GM21423 (cell line): ENCODE data around the gene PCSK4.

ENCODE experiments used
- ATAC-seq: cut with Tn5 transposase; IDR thresholded peaks from one replicate; pipeline ENCODE4 v1.9.1; 2021; ENCODE audit warnings: mild to moderate bottlenecking, moderate library complexity; ENCODE audit not compliant: unreplicated experiment

Gene PCSK4

DNA sequence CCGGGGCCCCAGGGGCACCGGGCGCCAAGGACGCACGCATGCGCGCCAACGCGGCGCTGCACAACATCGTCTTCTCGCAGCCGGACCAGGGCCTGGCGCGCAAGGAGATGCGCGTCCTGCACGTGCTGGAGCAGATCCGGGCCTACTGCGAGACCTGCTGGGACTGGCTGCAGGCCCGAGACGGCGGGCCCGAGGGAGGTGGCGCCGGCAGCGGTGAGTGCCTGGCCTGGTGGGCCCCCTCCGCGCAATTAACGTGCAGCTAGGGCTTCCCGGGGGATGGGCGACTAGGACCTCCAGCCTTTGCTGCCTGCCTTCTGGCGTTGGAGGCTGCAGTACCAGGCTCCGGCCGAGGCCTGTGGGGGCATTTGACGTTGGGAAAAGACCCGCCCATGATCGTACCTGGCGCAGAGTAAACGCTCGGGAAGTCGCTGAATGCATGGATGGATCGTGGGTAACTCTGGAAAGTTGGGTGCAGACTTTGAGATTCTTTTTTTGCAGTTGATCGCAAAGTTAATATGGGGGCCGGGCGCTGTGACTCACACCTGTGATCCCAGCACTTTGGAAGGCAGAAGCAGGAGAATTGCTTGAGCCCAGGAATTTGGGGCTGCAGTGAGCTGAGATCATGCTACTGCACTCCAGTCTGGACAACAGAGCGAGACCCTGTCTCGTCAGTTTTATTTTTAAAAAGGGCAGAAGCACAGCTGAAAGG, 33.0 kb downstream of the PCSK4 start:
- ATAC-seq = no peak

DNA sequence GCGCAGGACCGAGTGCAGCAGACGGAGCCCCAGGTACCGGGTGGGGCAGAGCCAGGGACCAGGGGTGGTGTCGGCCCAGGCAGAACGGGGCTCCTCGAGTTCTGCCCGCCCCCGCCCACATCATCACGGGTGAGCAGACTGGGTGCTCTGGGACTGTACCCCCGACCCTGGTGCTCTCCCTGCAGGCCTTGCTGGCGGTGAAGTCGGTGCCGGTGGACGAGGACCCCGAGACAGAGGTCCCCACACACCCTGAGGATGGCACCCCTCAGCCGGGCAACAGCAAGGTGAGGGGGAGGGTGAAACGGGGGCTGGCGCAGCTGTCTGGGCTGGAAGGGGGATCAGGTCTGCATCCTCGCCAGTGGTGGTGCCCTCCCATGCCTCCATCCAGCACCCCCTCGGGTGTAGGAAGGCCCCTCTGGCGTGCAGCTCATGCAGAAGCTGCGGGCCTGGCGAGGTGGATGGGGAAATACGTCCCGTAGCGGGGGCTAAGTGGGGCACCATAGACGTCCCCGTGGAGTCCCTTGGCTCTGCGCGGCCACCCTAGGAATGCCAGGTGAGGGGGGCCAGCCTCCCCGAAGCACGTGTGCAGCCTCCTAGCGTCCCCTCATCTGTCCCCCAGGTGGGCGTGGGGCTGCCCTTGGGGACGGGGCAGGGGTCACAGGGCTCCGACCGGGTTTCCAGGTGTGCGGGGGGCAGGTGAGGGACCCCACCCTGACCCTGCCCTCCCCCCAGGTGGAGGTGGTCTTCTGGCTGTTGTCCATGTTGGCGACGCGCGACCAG, 33.8 kb downstream of the PCSK4 start:
- no peak for ATAC-seq

DNA sequence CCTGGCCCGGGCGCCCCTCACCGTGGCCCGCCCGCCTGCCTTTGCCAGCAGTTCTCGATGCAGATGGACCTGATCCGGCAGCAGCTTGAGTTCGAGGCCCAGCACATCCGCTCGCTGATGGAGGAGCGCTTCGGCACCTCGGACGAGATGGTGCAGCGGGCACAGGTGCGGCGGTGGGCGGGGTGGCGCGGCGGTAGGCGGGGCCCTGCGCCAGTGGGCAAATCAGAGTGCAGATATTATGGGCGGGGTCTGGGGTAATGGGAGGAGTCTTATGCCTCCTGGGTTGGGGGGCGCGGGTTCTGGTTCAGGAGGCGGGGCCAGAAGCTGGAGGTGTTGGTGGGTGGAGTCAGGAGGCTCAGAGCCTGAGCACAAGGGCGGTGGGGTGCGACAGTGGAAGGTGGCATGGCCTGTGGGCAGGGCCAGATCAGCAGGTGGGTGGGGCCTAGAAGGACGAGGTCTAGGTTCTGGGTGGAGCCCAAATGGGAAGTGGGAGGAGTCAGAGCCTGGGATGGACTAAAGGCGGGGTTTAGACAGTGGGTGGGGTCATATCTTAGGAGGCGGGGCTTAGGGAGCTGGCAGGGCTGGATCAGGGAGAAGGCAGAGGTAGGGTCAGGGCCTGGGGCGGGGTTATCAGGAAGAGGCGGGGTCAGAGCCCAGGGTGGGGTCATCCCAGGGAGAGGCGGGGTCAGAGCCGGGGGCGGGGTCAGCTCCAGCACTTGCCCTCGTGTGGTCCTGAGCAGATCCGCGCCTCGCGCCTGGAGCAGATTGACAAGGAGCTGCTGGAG, 34.6 kb downstream of the PCSK4 start:
- no peak for ATAC-seq

DNA sequence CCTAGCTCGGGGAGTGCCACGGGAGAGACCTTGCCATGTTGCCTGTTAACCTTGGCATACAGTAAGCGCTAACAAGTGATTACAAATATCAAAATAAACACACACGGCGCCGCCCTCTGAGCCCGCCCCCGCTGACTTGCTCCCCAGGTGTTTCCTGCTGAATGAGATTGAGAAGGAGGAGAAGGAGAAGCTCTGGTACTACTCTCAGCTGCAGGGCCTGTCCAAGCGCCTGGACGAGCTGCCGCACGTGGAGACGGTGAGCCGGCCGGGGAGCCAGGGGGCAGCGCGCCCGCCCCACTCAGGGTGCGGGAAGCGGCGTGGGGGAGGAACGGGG, 35.2 kb downstream of the PCSK4 start:
- no peak for ATAC-seq

DNA sequence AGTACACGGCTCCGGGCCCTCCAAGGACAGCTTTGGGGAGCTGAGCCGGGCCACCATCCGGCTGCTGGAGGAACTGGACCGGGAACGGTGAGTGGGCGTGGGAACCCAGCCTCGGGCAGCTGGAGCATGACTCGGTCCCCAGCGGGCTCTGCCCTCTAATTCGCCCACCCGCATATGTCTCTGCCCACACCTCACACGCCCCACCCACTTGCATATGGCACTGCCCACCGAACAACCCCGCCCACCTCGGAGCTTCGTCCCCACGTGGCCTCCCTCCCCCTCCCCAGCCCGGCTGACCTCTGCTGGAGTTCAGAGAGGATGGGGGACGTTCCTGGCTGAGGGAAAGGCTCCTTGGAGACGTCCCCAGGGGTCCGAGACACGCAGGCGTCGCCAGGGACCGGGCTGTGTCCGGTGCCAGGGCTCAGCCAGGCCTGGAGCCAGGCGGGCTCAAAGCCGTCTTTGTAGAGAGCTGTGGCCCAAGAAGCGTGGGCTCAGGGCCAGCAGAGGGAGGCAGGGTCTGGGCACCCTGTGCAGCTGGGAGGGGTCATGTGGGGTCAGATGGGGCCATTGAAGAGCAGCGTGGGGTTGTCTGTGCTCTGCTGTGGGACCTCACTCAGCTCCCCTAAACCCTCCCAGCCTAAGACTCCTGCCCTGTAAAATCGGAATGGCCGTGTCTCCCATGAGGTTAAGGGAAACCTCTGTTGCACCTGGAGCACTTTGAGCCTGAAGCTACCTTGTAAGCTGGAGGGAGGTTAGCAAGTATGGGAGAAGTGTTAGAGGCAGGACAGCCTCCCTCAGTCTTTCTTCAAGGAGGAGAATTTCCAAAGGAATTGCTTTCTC, 36.4 kb downstream of the PCSK4 start:
- ATAC-seq = no peak

DNA sequence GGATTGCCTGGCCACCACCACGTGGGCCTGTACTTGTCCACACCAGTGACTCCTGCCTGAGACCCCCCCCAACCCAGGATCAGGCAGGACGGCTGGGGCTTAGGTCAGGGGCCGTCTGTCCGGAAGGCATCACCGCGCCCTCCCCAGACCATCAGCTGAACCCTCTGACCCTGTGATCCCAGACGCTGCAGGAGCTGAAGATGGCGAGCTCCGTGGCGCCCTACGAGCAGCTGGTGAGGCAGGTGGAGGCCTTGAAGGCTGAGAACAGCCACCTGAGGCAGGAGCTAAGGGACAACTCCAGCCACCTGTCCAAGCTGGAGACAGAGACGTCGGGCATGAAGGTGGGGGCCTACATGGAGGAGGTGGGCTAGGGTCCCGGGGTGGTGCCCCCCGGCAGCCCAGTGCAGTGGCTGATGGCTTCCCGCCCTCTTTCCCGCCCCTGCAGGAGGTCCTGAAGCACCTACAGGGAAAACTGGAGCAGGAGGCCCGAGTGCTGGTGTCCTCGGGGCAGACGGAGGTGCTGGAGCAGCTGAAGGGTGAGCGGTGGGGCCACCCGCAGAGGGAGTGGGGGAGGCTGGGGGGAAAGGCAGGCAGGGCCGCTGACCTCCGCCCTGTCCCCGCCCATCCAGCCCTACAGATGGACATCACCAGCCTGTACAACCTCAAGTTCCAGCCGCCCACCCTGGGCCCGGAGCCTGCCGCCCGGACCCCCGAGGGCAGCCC, 37.2 kb downstream of the PCSK4 start:
- ATAC-seq = no peak

DNA sequence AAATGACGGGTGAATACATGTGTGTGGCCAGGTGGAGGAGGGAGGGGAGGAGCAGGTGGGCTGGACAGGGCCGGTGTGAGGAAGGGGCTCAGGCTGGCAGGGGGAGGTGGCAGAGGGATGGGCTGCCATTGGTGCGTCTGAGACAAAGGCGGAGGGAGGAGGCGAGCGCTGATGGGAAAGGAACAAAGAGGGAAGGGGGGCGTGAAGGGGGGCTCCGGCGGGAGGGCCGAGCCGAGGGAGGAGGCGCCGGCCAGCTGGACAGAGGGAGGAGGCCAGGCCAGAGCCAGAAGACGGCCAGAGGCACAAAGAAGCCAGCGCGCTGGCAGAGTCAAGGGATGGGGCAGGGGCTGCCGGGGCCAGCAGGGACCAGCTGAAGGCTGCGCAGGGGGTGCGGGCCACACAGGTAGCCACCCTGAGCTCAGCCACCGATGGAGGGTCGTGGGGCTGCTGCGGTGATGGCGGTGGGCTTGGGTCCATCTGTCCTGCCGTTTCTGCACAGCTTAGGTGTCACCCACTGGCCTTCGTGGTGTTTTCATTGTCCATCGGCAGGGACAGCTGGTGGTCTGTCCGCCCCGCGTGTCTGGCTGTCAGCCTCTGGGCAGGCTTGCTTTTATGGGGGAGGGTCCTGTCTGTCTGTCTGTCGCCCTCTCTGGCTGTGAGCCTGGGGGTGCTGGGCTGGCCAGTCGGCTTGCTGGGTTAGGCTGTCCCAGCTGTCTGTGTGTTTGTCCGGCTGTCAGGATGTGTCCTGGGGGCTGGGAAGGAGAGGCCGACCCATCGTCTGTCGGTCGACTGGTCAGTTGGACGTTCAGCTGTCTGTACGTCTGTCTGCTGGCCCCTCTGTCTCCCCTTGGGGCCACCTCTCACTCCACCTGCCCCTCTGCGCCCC, 38.0 kb downstream of the PCSK4 start:
- no peak for ATAC-seq

DNA sequence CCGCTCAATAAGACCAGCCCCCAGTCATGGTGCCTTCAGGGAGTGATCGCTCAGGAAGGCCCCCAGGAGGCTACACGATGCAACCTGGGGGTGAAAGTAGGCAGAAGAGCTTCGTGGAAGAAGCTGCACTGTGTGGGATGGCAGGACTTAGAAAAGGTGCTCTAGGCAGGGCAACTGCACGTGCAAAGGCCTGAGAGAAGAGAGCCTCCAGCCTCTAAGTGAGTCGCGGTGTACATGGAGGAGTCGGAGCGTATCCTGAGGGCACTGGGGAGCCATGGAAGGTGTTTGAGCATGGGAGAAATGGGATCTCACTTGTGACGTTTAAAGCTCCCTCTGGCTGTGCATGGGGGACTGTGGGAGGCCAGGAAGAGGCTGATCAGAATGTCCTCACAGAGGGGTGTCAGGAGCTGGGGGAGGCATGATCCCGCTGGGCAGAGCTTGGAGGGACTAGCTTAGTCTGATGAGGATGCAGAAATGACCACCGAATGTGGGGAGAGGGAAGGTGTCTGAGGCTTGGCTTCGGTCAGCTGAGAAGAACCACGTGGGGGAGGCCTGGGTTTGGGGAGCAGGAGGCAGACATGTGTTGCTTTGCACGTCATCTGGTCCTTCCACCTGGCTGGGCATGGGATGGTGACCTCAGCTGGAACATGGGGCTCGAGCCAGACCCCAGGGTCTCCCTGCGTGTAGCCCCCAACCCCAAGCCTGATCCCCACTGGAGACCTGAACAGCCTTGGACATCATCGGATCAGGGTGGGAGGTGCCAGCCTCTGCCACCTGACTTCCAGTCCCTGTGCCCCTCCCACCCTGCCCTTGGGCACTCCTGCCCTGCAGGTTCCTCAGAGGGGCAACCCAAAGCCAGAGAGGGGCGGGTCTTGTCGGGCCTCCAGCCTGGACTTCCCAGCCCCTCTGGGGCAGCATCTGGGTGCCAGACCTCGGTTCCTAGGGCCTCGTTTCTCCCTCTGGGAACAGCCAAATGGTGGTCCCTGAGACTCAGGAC, 39.1 kb downstream of the PCSK4 start:
- ATAC-seq = no peak

DNA sequence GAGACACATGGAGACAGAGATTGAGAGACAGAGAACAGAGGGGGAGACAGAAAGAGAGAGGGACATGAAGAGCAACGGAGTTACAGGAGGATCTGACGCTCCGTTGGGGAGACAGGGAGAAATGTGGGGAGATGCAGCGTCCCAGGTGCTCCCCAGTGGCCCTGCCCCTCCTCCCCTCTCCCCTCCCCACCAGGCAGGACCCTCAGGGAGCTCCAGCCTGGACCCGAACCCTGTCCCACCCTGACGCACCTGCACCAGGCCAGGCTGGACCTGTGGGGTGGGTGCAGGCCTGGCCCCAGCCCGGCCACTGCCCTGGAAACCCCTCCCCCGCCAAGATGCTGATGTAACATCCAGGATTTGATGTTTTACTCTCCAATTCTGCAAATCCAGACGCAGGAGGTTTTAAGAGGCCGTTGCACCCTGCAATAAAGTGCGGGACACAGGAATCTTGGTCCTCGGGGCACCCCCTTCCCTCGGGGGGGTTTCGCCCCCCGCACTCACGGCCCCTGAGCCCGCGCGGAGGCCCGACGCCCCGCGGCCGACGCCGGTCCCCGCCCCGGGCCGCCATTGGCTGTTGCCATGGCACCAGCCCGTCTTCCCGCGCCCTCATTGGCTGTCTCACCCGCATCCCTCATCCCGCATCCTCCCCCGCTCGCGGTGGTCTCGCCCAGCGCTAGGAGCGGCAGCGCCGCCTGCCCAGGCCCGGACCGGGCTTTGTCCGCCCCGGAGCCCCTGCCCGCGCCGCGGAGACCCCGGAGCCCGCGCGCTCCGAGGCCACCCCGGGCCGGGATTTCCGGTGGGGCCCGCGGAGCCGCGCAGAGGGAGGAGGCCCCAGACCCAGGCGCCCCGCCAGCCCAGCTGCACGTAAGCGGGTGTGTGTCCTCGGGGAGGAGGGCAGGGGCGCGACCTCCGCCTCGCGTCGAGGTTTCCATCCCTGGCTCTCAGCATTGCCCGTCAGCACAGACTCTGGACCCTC, 40.4 kb downstream of the PCSK4 start, which contains the start of gene APC2:
Gene APC2 (plus strand): TSS at position 655 of the 976 bp plus-strand sequence. CDS start 2,881 bp downstream, outside the sequence.
- ATAC-seq = no peak

DNA sequence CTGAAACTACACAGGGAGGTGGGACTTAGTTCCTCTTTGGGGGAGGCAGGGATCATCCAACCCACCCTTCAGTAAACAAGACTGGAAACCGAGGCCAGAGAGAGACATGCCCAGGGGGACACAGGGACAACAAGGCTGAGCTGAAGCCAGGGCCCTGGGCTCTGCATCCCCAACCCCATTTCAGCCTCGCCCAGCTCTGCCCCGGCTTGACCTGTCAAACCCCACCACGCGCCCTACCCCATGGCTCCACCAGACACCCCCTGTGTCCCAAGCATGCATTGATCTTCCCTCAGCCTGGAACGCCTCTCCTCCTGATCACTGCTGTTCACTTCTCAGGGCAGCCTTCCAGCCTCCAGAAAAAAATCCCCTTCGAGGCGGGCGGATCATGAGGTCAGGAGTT, 42.2 kb downstream of the PCSK4 start:
- ATAC-seq = no peak

DNA sequence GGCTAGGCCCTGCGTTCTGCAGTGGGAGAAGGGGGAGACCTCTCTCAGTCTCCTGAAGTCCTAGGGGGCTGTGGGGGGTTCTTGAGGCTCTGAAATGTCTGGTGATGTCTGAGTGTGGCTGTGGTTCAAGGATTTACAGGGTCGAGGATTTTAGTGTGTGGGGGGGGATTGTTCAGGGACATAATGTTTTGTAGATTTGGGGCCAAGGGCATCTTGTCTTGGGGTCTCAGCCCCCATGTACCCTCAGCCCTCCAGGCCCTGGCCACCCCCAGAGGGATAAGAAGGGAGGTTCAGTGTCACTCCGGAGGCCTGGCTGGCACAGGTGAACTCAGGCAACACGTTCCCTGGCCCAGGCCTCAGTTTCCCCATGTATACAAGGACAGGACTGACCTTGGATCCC, 42.6 kb downstream of the PCSK4 start:
- ATAC-seq = no peak

DNA sequence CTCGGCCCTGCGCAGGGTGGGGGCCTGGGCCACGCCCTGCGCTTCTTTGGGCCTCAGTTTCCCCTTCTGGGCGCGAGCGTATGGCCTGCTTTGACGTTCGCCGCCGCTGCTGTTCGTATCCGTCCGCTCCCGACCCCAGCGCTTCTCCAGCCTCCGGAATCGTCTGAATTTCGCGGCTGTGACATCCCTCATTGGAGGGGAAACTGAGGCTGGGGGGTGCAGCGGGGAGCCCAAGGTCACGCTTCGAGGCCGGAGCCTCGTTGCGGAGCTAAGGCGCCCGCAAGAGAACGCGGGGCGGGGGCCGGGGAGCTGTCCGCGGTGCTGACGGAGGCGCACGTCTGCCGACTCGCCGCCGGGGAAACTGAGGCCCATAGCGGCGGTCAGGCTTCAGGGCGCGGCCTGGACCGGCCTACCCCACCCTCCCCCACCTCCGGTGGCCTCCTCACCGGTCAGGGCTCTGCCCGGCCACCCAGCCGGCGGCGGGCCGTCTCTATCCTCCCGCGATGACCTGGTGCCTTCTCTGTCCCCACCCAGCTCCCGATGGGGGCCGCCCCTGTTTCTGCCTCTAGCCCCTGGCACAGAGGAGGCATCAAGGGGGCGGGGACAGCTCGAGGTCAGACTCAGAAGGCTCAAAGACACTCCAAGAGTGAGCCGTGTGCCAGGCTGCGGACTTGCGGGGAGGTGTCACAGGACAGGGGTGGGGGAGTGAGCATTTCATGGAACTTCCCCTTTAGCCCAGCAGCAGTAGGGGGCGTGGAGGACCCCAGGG, 43.3 kb downstream of the PCSK4 start:
- no peak for ATAC-seq

DNA sequence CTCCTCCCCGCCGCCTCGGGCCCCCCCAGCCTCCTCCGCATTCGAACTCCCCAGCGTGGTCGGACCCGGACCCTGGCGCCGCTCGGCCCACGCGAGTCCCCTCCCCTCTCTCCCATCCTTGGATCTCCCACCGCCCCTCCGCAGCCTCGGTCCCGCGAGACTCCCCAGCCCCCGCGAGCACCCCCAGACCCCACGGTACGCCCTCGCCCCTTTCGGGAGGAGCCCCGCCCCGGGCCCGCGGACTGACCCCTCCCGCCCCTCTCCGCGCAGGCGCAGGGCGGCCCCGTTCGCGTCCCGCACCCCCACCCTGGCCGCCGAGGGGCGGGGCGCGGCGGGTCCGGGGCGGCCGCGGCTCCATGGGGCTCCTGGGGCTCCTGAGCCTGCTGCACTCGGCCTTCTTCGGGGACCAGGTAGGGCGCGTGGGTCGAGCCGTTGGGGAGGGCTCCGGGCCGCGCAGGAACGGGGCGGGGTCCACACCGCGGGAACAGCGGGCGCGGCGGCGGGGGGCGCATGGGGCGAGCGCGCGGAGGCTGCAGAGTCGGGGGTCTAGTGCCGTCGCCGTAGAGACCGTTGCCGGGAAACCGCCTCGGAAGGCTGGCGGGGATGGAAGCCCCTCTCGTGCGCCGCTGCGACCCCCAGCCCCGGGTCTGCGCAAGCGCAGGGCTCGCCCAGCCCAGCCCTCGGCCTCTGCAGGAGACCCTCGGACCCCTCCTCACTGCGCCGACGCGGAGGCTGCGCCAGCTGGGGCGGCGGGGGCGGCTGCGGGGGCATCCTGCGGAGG, 44.0 kb downstream of the PCSK4 start:
- no peak for ATAC-seq

DNA sequence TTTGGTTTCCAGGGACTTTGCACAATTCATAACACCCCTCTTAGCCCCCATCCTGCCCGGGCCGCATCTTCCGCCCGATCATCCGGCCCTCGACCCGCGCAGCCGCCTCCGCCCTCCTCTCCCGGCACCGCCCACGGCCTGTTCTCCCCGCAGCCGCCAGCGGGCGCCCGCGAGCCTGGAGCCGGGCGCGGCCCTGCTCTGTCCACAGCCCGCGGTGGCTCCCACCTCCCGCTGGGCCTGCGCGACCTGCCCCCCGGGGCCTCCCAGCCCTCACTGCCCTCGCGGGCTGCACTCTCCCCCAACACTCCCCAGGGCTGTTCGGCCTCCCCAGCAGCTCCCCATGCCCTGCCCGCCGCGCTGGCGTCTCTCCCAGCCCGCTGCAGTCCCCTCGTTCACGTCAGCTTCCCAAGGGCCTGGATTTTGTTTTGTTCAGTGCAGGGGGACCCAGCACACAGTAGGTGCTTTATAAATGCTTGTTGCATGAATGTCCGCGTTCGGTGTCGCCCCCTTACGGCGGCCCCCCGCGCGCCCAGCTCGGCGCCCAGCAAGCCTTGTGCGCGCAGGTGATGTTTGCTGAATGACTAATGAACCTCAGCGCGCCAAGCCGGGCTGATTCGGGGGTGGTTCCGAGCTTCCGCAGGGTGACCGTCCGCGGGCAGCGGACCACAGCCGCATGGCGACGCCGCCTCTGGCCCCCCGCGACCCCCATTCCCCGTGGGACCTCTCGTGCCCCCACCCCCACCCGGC, 44.8 kb downstream of the PCSK4 start:
- peak; percentile 74 for ATAC-seq
